ENCODE data around the gene MBTPS1.

Gene MBTPS1

GRCh38 chr16:84071121-84071520 lies 45.6 kb downstream of the MBTPS1 start:
- DNase-seq = no peak

- no peak for DNase-seq
Observed at GRCh38 chr16:84069540-84069939, 47.2 kb downstream of the MBTPS1 start.

- no peak for DNase-seq
Observed at GRCh38 chr16:84068783-84069462, 47.8 kb downstream of the MBTPS1 start.

- no peak for DNase-seq
Observed at GRCh38 chr16:84068041-84068440, 48.7 kb downstream of the MBTPS1 start.

- DNase-seq = no peak
Observed at GRCh38 chr16:84067640-84068039, 49.1 kb downstream of the MBTPS1 start.

GRCh38 chr16:84065536-84066132 lies 51.1 kb downstream of the MBTPS1 start:
- peak; percentile 56 for DNase-seq

GRCh38 chr16:84063980-84064379 lies 52.8 kb downstream of the MBTPS1 start:
- no peak for DNase-seq

- peak; percentile 70 for DNase-seq
Observed at GRCh38 chr16:84062734-84063640, 53.8 kb downstream of the MBTPS1 start.

GRCh38 chr16:84061236-84061819 lies 55.4 kb downstream of the MBTPS1 start:
- no peak for DNase-seq

GRCh38 chr16:84059946-84060901 lies 56.5 kb downstream of the MBTPS1 start:
- DNase-seq = no peak

GRCh38 chr16:84059111-84059510 lies 57.6 kb downstream of the MBTPS1 start:
- DNase-seq = no peak

GRCh38 chr16:84058664-84059063 lies 58.1 kb downstream of the MBTPS1 start:
- no peak for DNase-seq

GRCh38 chr16:84058211-84058610 lies 58.5 kb downstream of the MBTPS1 start:
- no peak for DNase-seq

GRCh38 chr16:84056933-84057332 lies 59.8 kb downstream of the MBTPS1 start:
- no peak for DNase-seq

GRCh38 chr16:84055801-84056634 lies 60.7 kb downstream of the MBTPS1 start:
- DNase-seq = no peak

GRCh38 chr16:84055366-84055765 lies 61.4 kb downstream of the MBTPS1 start:
- no peak for DNase-seq

GRCh38 chr16:84054916-84055315 lies 61.8 kb downstream of the MBTPS1 start:
- DNase-seq = no peak

GRCh38 chr16:84054271-84054670 lies 62.5 kb downstream of the MBTPS1 start:
- DNase-seq = no peak

GRCh38 chr16:84053237-84053636 lies 63.5 kb downstream of the MBTPS1 start:
- no peak for DNase-seq

GRCh38 chr16:84052071-84052622 lies 64.6 kb downstream of the MBTPS1 start:
- DNase-seq = no peak

- DNase-seq = no peak
Observed at GRCh38 chr16:84050316-84050715, 66.4 kb downstream of the MBTPS1 start.

Data from fibroblast of skin of back (primary cell).